Activated T-cell treated with anti-CD3 and anti-CD28 coated beads, Interleukin-2, amount 50 U/mL, for 24 hours (primary cell): Measurements from ENCODE around the gene CNGB1.
"Not testable (repeated sequence)": the region's sequence is repeated elsewhere in the genome, so short reads cannot be mapped to it uniquely, and the experiment has no call there.

Experiments
- DNase-seq: peaks from one replicate; pipeline ENCODE4 v3.0.0-alpha.2; 2020
- H3K27ac Mint-ChIP-seq: 2 replicates; pipeline ENCODE4 v1.8.0; 2020; ENCODE audit warnings: mild to moderate bottlenecking, mixed read lengths
- H3K27me3 Mint-ChIP-seq: 2 replicates; pipeline ENCODE4 v1.8.0; 2020; ENCODE audit warnings: mixed read lengths
- H3K36me3 Mint-ChIP-seq: 2 replicates; pipeline ENCODE4 v1.8.0; 2020; ENCODE audit warnings: low read depth, mixed read lengths
- H3K4me1 Mint-ChIP-seq: 2 replicates; pipeline ENCODE4 v1.8.0; 2020; ENCODE audit warnings: low read depth, mixed read lengths
- H3K4me3 Mint-ChIP-seq: 2 replicates; pipeline ENCODE4 v1.8.0; 2020; ENCODE audit warnings: mild to moderate bottlenecking, moderate library complexity, mixed read lengths
- H3K9me3 Mint-ChIP-seq: 2 replicates; pipeline ENCODE4 v1.8.0; 2020; ENCODE audit warnings: mixed read lengths

CNGB1 gene

DNA sequence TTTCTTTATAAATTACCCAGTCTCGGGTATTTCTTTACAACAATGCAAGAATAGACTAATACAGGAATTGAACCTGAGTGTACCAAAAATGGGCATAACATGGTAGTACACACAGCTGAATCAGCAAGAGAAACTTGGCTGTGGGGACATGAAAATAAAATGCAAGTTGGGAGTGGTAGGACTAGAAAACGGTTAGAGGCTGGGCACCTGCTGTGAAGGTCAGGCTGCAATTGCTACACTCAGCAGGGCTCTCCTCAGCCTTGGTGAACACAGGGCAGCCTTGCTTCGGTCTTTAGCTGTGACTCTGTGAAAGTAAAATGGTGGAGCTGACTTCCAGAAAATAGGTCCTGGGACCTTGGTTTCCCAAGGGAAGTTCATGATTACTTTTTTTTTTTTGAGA lies 45.6 kb downstream of the CNGB1 start:
- Mint-ChIP-seq H3K36me3 (no peaks in the 10 kb centered on the region), H3K9me3 (no peaks in the 10 kb centered on the region), H3K27me3 (peaks cover 3% of the 10 kb centered on the region), H3K4me3 (no peak overlapping the region), H3K27ac (no peak overlapping the region), H3K4me1 (no peaks in the 10 kb centered on the region)
- DNase-seq: no peak

DNA sequence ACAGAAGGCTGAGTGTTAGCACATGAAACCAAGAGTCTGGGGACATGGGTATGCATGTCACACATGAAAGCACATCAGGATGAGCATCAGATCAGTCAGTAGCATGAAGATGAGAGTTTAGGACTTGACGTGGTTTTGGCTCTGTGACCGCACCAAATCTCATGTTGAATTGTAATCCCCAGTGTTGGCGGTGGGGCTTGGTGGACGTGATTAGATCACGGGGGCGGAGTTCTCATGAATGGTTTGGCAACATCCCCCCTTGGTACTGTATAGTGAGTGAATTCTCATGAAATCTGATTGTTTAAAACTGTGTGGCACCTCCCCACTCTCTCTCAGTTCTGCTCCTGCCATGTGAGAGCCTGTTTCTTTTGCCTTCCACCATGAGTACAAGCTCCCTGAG lies 46.4 kb downstream of the CNGB1 start:
- DNase-seq: no peak
- Mint-ChIP-seq H3K9me3 (no peaks in the 10 kb centered on the region), H3K27me3 (peaks cover 3% of the 10 kb centered on the region), H3K27ac (no peak overlapping the region), H3K4me1 (no peaks in the 10 kb centered on the region), H3K4me3 (no peak overlapping the region), H3K36me3 (no peaks in the 10 kb centered on the region)

DNA sequence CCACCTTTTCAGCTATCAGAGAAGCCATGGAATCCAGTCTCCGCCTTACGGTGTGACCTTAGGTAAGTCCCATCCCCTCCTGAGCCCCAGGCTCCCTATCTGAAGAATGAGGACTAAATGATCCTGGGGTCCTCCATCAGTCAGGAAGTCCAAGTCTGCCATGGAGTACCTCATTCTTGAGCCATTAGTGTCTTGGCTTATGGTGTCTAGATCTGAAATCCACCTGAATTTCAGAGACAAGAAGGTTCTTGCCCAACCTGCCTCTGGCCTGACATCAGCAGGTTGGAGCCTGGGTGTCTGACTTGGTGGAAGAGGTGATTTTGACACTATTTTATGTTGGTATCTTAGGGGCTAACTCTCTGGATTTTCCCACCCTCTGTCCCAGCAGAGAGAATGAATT lies 47.1 kb downstream of the CNGB1 start:
- Mint-ChIP-seq H3K36me3 (no peaks in the 10 kb centered on the region), H3K4me1 (no peaks in the 10 kb centered on the region), H3K27ac (no peak overlapping the region), H3K4me3 (no peak overlapping the region), H3K27me3 (peaks cover 3% of the 10 kb centered on the region), H3K9me3 (no peaks in the 10 kb centered on the region)
- DNase-seq: no peak

DNA sequence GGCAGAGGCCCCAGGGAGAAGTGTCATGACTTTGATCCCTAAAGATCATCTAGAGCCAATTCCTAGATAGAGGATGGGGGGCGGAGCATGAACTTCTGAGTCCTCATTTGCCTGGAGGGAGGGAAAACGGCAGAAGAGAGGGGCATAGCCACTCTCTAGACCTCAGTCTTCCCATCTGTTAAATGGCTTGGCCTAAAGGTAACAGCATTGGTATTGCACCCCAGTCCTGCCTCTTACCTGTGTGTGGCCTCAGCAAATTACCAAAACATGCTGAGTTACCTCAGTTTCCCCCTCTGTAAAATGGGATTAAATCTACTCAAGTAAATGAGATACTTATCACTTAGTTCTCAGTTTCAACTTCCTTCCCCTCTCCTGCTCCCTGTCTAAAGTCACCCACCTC lies 47.5 kb downstream of the CNGB1 start:
- H3K27me3 Mint-ChIP-seq: peaks cover 3% of the 10 kb centered on the region
- H3K4me1 Mint-ChIP-seq: no peaks in the 10 kb centered on the region
- no peaks in the 10 kb centered on the region for H3K36me3 Mint-ChIP-seq
- no peak overlapping the region for H3K27ac Mint-ChIP-seq
- DNase-seq: no peak
- no peaks in the 10 kb centered on the region for H3K9me3 Mint-ChIP-seq
- no peak overlapping the region for H3K4me3 Mint-ChIP-seq

DNA sequence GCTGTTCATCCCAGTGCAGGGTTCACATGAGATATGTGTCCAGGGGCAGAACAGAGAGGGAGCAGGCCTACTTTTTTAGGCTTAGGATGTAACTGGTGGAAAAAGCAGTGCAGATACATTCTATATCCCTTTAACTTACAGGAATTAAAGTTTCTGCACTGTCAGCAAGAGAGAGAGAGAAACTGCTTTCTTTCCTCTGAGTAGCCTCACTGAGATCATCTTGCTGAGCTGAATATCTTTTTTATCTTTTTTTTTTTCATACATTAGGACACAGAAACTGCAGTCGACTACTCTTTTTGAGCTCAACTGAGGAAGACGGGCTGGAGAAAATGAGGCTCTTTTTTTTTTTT lies 50.1 kb downstream of the CNGB1 start:
- Mint-ChIP-seq H3K36me3 (no peaks in the 10 kb centered on the region), H3K4me3 (no peak overlapping the region), H3K27ac (no peak overlapping the region), H3K4me1 (no peaks in the 10 kb centered on the region), H3K9me3 (no peaks in the 10 kb centered on the region), H3K27me3 (peaks cover 3% of the 10 kb centered on the region)
- no peak for DNase-seq

DNA sequence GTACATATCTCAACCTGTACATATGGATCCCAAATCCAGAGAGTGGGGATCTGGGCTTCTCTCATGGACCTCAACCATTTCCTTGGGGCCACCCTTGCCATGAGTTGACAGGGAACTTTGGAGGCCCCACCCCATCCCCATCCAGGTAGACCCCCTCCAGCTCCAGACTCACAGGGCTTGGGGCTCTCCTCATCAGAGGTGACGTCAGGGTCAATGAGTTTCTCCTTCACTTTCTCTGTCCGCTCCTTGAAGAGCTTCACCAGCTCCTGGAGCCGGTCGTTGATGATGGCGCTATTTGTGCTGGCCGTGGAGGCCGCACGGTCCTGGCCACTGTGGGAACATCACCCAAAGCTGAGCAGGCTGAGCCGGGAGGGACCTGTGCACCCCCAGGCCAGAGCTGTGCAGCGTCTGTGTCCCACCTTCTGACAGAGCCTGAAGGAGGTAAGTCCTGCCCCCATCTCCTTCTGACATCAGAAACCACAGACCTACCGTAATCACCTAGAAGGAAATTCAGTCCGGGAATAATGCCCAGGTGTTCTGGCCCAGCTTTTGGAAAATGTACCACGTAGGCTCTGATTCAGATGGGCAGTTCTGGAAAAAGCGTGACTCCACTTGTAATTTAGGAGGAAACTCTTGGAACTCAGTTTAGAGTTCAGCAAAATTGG lies 50.6 kb downstream of the CNGB1 start:
- H3K36me3 Mint-ChIP-seq: no peaks in the 10 kb centered on the region
- no peaks in the 10 kb centered on the region for H3K9me3 Mint-ChIP-seq
- H3K4me3 Mint-ChIP-seq: no peak overlapping the region
- no peaks in the 10 kb centered on the region for H3K4me1 Mint-ChIP-seq
- no peak for DNase-seq
- no peak overlapping the region for H3K27ac Mint-ChIP-seq
- peaks cover 3% of the 10 kb centered on the region for H3K27me3 Mint-ChIP-seq

DNA sequence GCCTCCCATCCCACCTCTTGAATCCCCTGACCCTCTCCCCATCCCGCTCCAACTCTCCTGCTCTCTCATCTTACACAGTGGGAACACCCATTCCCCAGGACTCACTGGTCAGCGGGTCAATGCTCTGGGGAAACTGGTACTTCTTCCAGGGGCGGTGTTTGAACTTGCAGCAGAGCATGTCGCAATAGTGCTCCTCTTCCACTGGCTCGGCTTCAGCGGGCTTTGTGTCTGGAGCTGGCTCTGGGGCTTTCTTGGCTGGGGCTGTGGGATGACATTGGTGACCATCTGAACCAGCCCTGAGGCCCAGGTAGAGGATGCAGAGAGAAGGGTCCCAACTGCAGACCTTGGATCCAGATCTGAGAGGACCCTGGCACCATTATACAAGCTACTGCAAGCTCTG lies 51.9 kb downstream of the CNGB1 start:
- H3K36me3 Mint-ChIP-seq: no peaks in the 10 kb centered on the region
- DNase-seq: no peak
- H3K4me1 Mint-ChIP-seq: no peaks in the 10 kb centered on the region
- no peak overlapping the region for H3K27ac Mint-ChIP-seq
- peaks cover 3% of the 10 kb centered on the region for H3K27me3 Mint-ChIP-seq
- H3K4me3 Mint-ChIP-seq: no peak overlapping the region
- no peaks in the 10 kb centered on the region for H3K9me3 Mint-ChIP-seq

DNA sequence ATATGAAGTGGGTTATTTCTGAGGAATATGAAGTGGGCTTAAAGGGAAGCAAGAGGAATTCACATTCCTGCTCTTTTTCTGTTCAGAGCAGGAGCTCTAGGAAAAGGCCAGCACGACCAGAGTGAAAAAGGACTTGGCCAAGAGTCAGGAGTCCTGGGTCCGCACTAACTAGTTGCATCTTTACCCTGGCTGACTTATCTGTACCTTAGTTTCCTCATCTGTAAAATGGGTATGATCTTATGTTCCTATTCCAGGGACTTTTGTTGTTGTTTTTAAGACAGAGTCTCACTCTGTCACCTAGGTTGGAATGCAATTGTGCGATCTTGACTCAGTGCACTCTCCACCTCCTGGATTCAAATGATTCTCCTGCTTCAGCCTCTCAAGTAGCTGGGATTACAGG lies 52.5 kb downstream of the CNGB1 start:
- DNase-seq: no peak
- Mint-ChIP-seq H3K9me3 (no peaks in the 10 kb centered on the region), H3K27me3 (no peaks in the 10 kb centered on the region), H3K4me3 (no peak overlapping the region), H3K27ac (no peak overlapping the region), H3K4me1 (no peaks in the 10 kb centered on the region), H3K36me3 (no peaks in the 10 kb centered on the region)

DNA sequence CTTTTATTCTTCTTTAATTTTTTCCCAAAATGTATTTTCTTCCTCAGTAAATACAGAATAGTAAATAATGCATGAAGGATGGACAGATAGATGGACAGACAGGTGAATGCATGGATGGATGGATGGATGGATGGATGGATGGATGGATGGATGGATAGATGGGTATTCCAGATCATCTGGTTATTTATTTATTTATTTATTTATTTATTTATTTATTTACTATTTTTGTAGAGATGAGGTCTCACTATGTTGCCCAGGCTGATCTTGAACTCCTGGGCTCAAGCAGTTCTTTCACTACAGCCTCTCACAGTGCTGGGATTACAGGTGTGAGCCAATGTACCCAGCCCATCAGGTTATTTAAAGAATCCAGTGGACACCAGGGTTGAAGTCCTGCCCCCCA lies 53.0 kb downstream of the CNGB1 start:
- H3K27me3 Mint-ChIP-seq, H3K9me3 Mint-ChIP-seq: not testable (repeated sequence)

DNA sequence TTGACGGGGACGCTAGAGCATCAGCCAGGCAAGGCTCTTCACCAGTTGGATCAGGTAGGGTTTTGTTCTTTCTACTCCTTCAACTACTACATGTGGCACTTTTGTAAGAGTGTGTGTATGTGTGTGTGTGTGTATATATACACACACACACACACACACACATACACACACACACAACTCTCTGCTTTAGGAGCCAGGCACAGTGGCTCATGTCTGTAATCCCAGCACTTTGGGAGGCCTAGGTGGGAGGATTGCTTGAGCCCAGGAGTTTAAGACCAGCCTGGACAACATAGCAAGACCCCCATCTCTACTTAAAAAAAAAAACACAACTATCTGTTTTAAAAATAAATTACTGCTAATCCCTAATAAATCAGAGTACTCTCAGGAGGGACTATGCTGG lies 53.4 kb downstream of the CNGB1 start:
- not testable (repeated sequence) for H3K27me3 Mint-ChIP-seq, H3K9me3 Mint-ChIP-seq, H3K4me1 Mint-ChIP-seq, DNase-seq, H3K36me3 Mint-ChIP-seq, H3K27ac Mint-ChIP-seq, H3K4me3 Mint-ChIP-seq

More for the DNA sequence above, 53.0 kb downstream of the CNGB1 start:
- H3K27ac Mint-ChIP-seq, DNase-seq, H3K4me3 Mint-ChIP-seq, H3K36me3 Mint-ChIP-seq, H3K4me1 Mint-ChIP-seq: not testable (repeated sequence)

DNA sequence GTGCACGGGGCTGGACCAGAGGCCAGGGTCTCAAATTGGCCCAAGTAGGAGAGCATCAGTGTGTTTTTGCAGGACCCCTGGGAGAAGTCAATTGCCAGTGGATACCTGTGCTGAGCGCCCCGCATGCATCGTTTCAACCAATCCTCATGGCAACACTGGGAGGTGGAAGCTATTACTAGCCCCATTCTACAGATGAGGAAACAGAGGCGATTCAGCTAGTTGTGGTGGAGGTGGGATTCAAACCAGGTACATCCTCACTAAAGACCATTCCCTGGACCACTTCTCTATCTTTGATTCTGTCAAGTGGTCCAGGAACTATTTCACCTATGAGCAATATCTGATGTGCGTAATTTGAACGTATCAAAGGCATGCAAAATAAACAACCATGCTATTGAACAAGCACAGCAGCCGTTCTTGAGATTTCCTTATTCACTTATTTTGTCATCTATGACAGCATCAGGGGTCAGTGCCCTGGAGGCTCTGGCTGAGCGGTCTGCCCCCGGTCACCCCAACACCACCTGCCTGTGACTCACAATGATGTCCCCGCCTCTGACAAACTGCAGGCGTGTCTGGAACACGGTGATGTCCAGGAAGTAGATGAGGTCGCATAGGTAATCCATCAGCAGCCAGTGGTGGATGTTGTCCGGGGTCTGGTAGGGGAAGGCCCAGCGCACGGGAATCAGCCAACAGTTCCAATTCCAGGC lies 54.0 kb downstream of the CNGB1 start:
- no peaks in the 10 kb centered on the region for H3K27me3 Mint-ChIP-seq
- H3K4me3 Mint-ChIP-seq: no peak overlapping the region
- H3K36me3 Mint-ChIP-seq: no peaks in the 10 kb centered on the region
- H3K9me3 Mint-ChIP-seq: no peaks in the 10 kb centered on the region
- H3K4me1 Mint-ChIP-seq: no peaks in the 10 kb centered on the region
- H3K27ac Mint-ChIP-seq: no peak overlapping the region
- DNase-seq: no peak

DNA sequence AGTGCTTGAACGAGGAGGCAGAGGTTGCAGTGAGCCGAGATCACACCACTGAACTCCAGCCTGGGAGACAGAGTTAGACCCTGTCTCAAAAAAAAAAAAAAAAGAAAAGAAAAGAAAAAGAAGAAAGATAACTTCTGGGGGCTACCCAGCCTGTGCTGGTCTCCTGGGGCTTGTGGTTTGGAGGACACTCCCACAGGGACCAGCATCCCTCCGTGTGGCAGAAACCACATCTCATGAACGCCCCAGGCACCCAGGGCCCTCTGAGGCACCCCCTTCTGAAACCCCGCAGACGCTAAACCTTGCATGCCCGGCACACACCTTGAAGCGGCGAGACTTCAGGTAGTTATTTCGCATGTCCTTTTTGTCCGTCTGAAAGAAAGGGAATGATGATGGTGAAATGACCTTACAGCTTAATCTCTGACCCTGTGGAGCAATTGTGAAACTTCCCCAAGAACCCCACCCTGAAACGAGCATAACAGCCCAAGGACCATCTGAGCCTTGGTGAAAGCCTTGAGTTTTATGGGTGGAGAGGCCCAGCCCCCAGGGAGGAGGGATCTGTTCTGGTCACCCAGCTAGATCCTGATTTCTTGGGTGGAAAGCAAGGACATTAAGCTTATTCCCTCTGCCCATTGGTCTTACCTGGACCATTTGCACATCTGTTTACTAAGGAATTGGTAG lies 55.0 kb downstream of the CNGB1 start:
- no peak for DNase-seq
- no peak overlapping the region for H3K4me3 Mint-ChIP-seq

DNA sequence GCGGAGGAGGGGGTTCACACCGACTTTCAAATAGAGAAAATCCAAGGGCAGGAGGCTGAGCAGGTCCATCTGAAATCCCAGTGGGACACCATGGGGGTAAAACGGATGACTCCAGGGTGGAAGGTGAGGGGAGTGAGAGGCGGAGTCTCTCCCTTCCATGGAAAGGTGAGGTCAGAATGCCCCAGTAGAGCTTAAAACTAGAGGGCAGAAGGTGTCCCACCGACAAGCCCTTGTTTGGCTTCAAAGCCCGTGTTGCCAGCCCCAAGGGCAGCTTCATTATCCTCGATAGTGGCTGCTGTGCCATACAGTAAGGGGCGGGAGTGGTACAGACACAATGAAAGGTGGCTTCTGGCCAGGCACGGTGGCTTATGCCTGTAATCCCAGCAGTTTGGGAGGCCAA lies 55.7 kb downstream of the CNGB1 start:
- DNase-seq: no peak
- no peak overlapping the region for H3K27ac Mint-ChIP-seq
- H3K9me3 Mint-ChIP-seq: no peaks in the 10 kb centered on the region
- H3K4me3 Mint-ChIP-seq: no peak overlapping the region
- H3K4me1 Mint-ChIP-seq: no peaks in the 10 kb centered on the region
- H3K27me3 Mint-ChIP-seq: no peaks in the 10 kb centered on the region
- H3K36me3 Mint-ChIP-seq: no peaks in the 10 kb centered on the region

More for the DNA sequence above, 55.0 kb downstream of the CNGB1 start:
- no peaks in the 10 kb centered on the region for H3K36me3 Mint-ChIP-seq
- H3K4me1 Mint-ChIP-seq: no peaks in the 10 kb centered on the region
- H3K27ac Mint-ChIP-seq: no peak overlapping the region
- no peaks in the 10 kb centered on the region for H3K9me3 Mint-ChIP-seq
- H3K27me3 Mint-ChIP-seq: no peaks in the 10 kb centered on the region

DNA sequence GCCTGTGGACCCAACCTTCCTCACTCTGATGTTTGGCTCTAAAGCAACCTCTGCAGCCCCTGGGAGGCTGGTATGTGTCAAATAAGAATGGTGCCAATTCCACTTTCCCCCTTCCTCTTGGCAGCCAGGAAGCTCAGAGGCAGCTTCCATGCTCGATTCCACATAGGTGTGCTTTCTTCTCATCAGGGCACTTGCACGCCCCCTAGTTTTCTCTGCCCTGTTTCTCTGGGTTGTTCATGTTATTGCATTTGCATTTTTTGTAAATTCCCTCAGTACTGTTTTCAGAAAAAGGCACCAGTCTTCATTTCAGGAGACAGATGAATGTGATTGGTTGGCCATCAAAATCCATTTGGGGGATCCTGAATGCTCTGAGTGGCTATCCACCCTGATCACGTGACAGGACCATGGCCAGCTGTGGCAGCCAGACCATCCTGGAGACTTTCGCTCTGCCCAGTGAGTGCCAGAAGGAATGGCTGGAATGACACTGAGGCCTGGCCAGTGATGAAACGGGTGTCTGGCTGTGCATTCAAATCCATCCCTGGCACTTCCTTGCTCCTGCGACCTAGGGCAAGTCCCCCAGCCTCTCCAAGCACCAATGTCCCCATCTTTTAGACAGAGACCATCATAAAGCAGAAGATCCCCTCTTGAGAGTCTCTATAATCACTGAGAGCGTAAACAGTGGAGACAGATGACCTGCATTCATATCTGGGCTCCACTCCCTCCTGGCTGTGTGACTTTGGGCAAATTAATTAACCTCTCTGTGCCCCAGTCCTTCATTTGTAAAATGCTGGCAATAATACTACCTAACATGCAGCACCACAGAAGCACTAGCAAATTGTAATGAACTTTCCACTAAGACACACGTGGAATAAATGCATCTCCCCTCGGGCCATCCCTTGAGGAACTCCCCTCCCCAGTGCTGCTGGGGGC lies 56.4 kb downstream of the CNGB1 start:
- DNase-seq: no peak
- Mint-ChIP-seq H3K4me1 (no peaks in the 10 kb centered on the region), H3K4me3 (no peak overlapping the region), H3K9me3 (no peaks in the 10 kb centered on the region), H3K27ac (no peak overlapping the region), H3K36me3 (no peaks in the 10 kb centered on the region), H3K27me3 (no peaks in the 10 kb centered on the region)
